Measurements from ENCODE around the gene DCTN3. TPM values are rescaled to one million over a fixed set of nuclear protein-coding genes. Genes with fewer than 3 reads are reported as not detected.

Gene DCTN3
- total and polyA plus RNA-seq, 2 of the 4 experiments (the other 2 are of a cell fraction), result 122 to 183 TPM

DNA sequence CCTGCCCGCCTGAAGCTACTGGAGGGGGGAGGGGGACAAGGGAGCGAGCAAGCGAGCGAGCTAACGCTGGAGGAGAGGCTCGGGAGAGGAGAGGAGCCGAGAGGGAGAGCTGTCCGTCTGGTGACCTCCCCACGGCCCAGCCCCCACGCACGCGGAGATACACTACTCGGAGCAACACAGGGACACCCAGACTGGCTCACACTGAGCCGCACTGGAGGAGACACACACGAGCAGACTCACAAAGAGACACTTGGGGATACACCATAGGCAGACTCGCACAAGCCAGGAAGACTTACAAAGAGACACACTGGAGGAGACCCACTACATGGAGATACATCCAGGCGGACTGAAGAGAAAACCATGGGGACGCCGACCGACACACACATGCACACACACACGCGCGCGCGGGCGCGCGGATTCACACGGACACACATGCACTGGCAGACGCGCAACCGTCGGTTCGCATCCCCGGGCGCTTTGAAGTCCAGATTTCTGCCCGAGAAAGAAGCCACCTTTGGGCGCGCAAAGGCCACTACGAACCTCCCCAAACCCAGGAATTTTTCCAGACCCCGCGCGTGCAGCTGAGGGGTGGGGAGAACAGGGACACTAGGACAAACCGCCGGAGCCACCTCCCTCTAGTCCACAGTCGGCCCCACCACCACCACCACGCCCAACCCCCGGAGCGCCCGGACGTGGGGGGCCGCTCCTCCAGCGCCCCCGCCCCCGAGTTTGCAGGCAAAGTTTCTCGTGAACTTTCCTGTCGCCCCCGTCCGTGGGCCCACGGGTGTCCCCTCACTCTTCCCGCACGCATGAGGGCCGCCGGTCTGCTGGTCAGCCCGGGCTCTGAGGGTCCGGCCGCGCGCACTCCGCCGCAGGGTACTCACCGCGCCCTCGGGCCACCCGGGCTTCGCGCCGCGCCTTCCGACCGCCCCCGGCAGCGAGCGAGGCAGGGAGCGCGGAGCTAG is 31.3 kb downstream of the DCTN3 start (continued):
- TF ChIP-seq USF2 (IDR thresholded peaks at IDR 0.05; ENCODE audit: low read depth, low read length), result no peak
- no peak for TF ChIP-seq RCOR1 (IDR thresholded peaks at IDR 0.05; ENCODE audit: insufficient replicate concordance, low read length)

GRCh38 chr9:34587271-34587670 is 33.0 kb downstream of the DCTN3 start:
- no TSS peak for BruUV-seq (replicated peaks)

More at GRCh38 chr9:34587271-34587670, 33.0 kb downstream of the DCTN3 start:
- Histone ChIP-seq H2AFZ (replicated peaks; ENCODE audit: low read length, poor library complexity) (no peak overlapping the region), H3K9me3 (ENCODE audit: control insufficient read depth, insufficient read depth, low read length) (no peaks in the 10 kb centered on the region), H2BK5ac (ENCODE audit: low read depth, low read length, poor library complexity, severe bottlenecking) (no peak overlapping the region), H3K56ac (ENCODE audit: extremely low read depth, insufficient read depth, low read length) (no peak overlapping the region), H4K5ac (ENCODE audit: low read depth, low read length) (no peak overlapping the region), H2AK9ac (replicated peaks; ENCODE audit: low read depth, low read length, poor library complexity) (no peak overlapping the region), H3K23ac (ENCODE audit: low read depth, low read length) (no peak overlapping the region), H3K36me3 (ENCODE audit: control insufficient read depth, insufficient read depth, low read length) (no peaks in the 10 kb centered on the region), H3K27ac (ENCODE audit: insufficient read depth, low read length) (no peak overlapping the region), H2BK20ac (ENCODE audit: low read depth, low read length) (no peak overlapping the region), H2BK120ac (ENCODE audit: low read depth, low read length) (no peak overlapping the region), H4K8ac (ENCODE audit: low read depth in 2 of 2, low read length in 2 of 2) (no peak overlapping the region), H3K4me3 (ENCODE audit: insufficient read depth, low read depth, low read length) (no peak overlapping the region), H3K27me3 (ENCODE audit: control insufficient read depth, insufficient read depth, low read length) (peaks cover 93% of the 10 kb centered on the region), H3K9me1 (ENCODE audit: insufficient read depth, low read length) (no peaks in the 10 kb centered on the region; the same call in 1 of the 2 replicates), H3K4me2 (ENCODE audit: low read depth, low read length) (no peak overlapping the region), H3K79me1 (ENCODE audit: low read depth in 1 of 2, low read length in 2 of 2) (no peaks in the 10 kb centered on the region), H2BK15ac (ENCODE audit: low read depth, low read length) (no peak overlapping the region), H3K9ac (ENCODE audit: low read depth, low read length) (no peak overlapping the region), H3K4me1 (ENCODE audit: control insufficient read depth, insufficient read depth, low read length) (no peaks in the 10 kb centered on the region; the same call in 1 of the 2 replicates), H3K4ac (ENCODE audit: low read depth, low read length) (no peak overlapping the region), H3K14ac (replicated peaks; ENCODE audit: low read depth, low read length) (no peak overlapping the region), H4K91ac (ENCODE audit: insufficient read depth, low read depth, low read length) (no peak overlapping the region), H2AK5ac (ENCODE audit: low read depth, low read length) (no peak overlapping the region), H3K18ac (ENCODE audit: low read depth, low read length) (no peak overlapping the region), H4K20me1 (ENCODE audit: insufficient read depth, low read length) (peaks cover 8% of the 10 kb centered on the region)
- DNase-seq (no peak), ATAC-seq (ENCODE audit: low read depth) (no peak)
- ChIA-PET POLR2A (ENCODE audit: unreplicated experiment) (no interaction called here), CTCF (interaction anchor here (1.0 to 1.6 kb wide), 2 partner anchors 39 to 183 kb away, joined by 4 to 5 read pairs; no protein-coding TSS in a partner anchor)
- intact Hi-C loops (cut with micrococcal nuclease), result no loop called here
- dilution Hi-C loops (cut with HindIII; ENCODE audit: low sequenced_read_pairs, unreplicated experiment), result no loop called here
- WGBS, 2 experiments (ENCODE audit: extremely low coverage in 2 of 2, insufficient read length in 1 of 2), result 53% methylated on average over 2 of the region's 2 CpGs; no CpG with 5 or more reads in 1 of the 2 experiments
- TF ChIP-seq MAFK (IDR thresholded peaks at IDR 0.05; ENCODE audit: low read depth, low read length), result no peak
- in situ Hi-C loops (cut with MboI; ENCODE audit: low sequenced_read_pairs), result no loop called here

All from IMR-90 (cell line).